Measurements from ENCODE around the gene KIF20B. TPM values are rescaled to one million over a fixed set of nuclear protein-coding genes. Genes with fewer than 3 reads are reported as not detected.
A peak's percentile ranks its signal among the peaks of the same experiment; 100 is the strongest.

Gene KIF20B
- total and polyA plus RNA-seq, 2 of the 13 experiments (the other 11 are each of a cell fraction or from before 2014, with no cell fraction given), result 3.5 to 38.6 TPM

- peak; percentile 31; the same call in 1 of the 2 replicates for TF ChIP-seq ZNF205 (CRISPR knock-in tag; IDR thresholded peaks at IDR 0.05)
- no peak for TF ChIP-seq NFYC (CRISPR knock-in tag; IDR thresholded peaks at IDR 0.05)
- TF ChIP-seq RORA (CRISPR knock-in tag; IDR thresholded peaks at IDR 0.05), result no peak
- no peak for TF ChIP-seq TMF1 (CRISPR knock-in tag; IDR thresholded peaks at IDR 0.05; ENCODE audit: low read depth)
- TF ChIP-seq MIER3 (CRISPR knock-in tag; IDR thresholded peaks at IDR 0.05; ENCODE audit: borderline replicate concordance), result no peak
- TF ChIP-seq, protein P1, sequence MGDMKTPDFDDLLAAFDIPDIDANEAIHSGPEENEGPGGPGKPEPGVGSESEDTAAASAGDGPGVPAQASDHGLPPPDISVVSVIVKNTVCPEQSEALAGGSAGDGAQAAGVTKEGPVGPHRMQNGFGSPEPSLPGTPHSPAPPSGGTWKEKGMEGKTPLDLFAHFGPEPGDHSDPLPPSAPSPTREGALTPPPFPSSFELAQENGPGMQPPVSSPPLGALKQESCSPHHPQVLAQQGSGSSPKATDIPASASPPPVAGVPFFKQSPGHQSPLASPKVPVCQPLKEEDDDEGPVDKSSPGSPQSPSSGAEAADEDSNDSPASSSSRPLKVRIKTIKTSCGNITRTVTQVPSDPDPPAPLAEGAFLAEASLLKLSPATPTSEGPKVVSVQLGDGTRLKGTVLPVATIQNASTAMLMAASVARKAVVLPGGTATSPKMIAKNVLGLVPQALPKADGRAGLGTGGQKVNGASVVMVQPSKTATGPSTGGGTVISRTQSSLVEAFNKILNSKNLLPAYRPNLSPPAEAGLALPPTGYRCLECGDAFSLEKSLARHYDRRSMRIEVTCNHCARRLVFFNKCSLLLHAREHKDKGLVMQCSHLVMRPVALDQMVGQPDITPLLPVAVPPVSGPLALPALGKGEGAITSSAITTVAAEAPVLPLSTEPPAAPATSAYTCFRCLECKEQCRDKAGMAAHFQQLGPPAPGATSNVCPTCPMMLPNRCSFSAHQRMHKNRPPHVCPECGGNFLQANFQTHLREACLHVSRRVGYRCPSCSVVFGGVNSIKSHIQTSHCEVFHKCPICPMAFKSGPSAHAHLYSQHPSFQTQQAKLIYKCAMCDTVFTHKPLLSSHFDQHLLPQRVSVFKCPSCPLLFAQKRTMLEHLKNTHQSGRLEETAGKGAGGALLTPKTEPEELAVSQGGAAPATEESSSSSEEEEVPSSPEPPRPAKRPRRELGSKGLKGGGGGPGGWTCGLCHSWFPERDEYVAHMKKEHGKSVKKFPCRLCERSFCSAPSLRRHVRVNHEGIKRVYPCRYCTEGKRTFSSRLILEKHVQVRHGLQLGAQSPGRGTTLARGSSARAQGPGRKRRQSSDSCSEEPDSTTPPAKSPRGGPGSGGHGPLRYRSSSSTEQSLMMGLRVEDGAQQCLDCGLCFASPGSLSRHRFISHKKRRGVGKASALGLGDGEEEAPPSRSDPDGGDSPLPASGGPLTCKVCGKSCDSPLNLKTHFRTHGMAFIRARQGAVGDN (CRISPR knock-in tag; IDR thresholded peaks at IDR 0.05), result no peak
- no peak for TF ChIP-seq ZNF44 (CRISPR knock-in tag; IDR thresholded peaks at IDR 0.05)
- TF ChIP-seq ZBTB34 (CRISPR knock-in tag; IDR thresholded peaks at IDR 0.05), result no peak
- TF ChIP-seq POGZ (CRISPR knock-in tag; IDR thresholded peaks at IDR 0.05), result peak; percentile 43; the same call in 1 of the 2 replicates
- peak; percentile 60; the same call in 1 of the 2 replicates for TF ChIP-seq NAIF1 (CRISPR knock-in tag; IDR thresholded peaks at IDR 0.05; ENCODE audit: borderline replicate concordance)
- no peak for TF ChIP-seq ZNF260 (CRISPR knock-in tag; IDR thresholded peaks at IDR 0.05; ENCODE audit: borderline replicate concordance, low read depth)
- TF ChIP-seq HCFC1 (IDR thresholded peaks at IDR 0.05; ENCODE audit: low read depth, low read length), result no peak
- TF ChIP-seq THAP8 (CRISPR knock-in tag; IDR thresholded peaks at IDR 0.05; ENCODE audit: borderline replicate concordance), result no peak
- TF ChIP-seq ZNF580 (CRISPR knock-in tag; IDR thresholded peaks at IDR 0.05; ENCODE audit: borderline replicate concordance, low read depth), result no peak
- TF ChIP-seq NCOA1 (CRISPR knock-in tag; IDR thresholded peaks at IDR 0.05), result no peak
- peak; percentile 69 for TF ChIP-seq BCL6 (CRISPR knock-in tag; IDR thresholded peaks at IDR 0.05)
- peak; percentile 21 for TF ChIP-seq TEAD3 (CRISPR knock-in tag; optimal IDR thresholded peaks at IDR 0.05; ENCODE audit: borderline replicate concordance)
- TF ChIP-seq HMGA1 (CRISPR knock-in tag; conservative IDR thresholded peaks at IDR 0.05), result no peak
- TF ChIP-seq, protein P2, sequence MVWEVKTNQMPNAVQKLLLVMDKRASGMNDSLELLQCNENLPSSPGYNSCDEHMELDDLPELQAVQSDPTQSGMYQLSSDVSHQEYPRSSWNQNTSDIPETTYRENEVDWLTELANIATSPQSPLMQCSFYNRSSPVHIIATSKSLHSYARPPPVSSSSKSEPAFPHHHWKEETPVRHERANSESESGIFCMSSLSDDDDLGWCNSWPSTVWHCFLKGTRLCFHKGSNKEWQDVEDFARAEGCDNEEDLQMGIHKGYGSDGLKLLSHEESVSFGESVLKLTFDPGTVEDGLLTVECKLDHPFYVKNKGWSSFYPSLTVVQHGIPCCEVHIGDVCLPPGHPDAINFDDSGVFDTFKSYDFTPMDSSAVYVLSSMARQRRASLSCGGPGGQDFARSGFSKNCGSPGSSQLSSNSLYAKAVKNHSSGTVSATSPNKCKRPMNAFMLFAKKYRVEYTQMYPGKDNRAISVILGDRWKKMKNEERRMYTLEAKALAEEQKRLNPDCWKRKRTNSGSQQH (CRISPR knock-in tag; IDR thresholded peaks at IDR 0.05; ENCODE audit: low read depth), result no peak
- TF ChIP-seq, protein P3, sequence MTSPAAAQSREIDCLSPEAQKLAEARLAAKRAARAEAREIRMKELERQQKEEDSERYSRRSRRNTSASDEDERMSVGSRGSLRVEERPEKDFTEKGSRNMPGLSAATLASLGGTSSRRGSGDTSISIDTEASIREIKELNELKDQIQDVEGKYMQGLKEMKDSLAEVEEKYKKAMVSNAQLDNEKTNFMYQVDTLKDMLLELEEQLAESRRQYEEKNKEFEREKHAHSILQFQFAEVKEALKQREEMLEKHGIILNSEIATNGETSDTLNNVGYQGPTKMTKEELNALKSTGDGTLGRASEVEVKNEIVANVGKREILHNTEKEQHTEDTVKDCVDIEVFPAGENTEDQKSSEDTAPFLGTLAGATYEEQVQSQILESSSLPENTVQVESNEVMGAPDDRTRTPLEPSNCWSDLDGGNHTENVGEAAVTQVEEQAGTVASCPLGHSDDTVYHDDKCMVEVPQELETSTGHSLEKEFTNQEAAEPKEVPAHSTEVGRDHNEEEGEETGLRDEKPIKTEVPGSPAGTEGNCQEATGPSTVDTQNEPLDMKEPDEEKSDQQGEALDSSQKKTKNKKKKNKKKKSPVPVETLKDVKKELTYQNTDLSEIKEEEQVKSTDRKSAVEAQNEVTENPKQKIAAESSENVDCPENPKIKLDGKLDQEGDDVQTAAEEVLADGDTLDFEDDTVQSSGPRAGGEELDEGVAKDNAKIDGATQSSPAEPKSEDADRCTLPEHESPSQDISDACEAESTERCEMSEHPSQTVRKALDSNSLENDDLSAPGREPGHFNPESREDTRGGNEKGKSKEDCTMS (CRISPR knock-in tag; conservative IDR thresholded peaks at IDR 0.05), result no peak
These were observed 112.9 kb downstream of the KIF20B start (continued) for GRCh38 chr10:89814278-89814677.
